CD4-positive, alpha-beta T cell (primary cell): ENCODE data around the gene MBD3L3. TPM values are rescaled to one million over a fixed set of nuclear protein-coding genes. Genes with fewer than 3 reads are reported as not detected.
A peak's percentile ranks its signal among the peaks of the same experiment; 100 is the strongest.

ENCODE experiments used
- ATAC-seq: fragments of 200-7000 bp; cut with Tn5 transposase; one replicate; pipeline ENCODE4 v1.10.0; 2022; ENCODE audit warnings: mild to moderate bottlenecking; ENCODE audit not compliant: poor library complexity
- CTCF ChIA-PET: fragments of 350-600 bp; sonication (Branson Sonifier 250); formaldehyde crosslinking; loops from one replicate; lab custom pipeline; 2021; ENCODE audit warnings: antibody characterized with exemption, inconsistent platforms; lab: Charles Lee
- POLR2A ChIA-PET: fragments of 350-600 bp; sonication (Branson Sonifier 250); formaldehyde crosslinking; loops from one replicate; lab custom pipeline; 2021; ENCODE audit warnings: antibody characterized with exemption, inconsistent platforms; lab: Charles Lee
- DNase-seq, 14 experiments: peaks; one replicate each; pipeline ENCODE4 v3.0.0-alpha.2; 2013 to 2020; ENCODE audit warnings: mixed read lengths in 2 of 14
- H3K27ac ChIP-seq, 2 donors: one replicate each; pipeline versions ENCODE4 v1.5.1 to v1.7.0; 2013; ENCODE audit warnings: low read length in 2 of 2, low read depth in 1 of 2, mild to moderate bottlenecking in 1 of 2
- H3K27me3 ChIP-seq, 2 experiments: 1 replicate in 1 of 2; 2 replicates in 1 of 2; pipeline versions ENCODE4 v1.6.1 to v1.7.0; 2013; ENCODE audit warnings: low read length in 2 of 2, control low read depth in 1 of 2, mild to moderate bottlenecking in 1 of 2, moderate library complexity in 1 of 2; ENCODE audit not compliant: insufficient read depth in 2 of 2, control insufficient read depth in 1 of 2
- H3K36me3 ChIP-seq: one replicate; pipeline ENCODE4 v1.6.1; 2013; ENCODE audit warnings: low read length, control low read depth; ENCODE audit not compliant: insufficient read depth
- H3K4me1 ChIP-seq: one replicate; pipeline ENCODE4 v1.6.1; 2013; ENCODE audit warnings: low read length, control low read depth; ENCODE audit not compliant: insufficient read depth
- H3K4me3 ChIP-seq: one replicate; pipeline ENCODE4 v1.5.1; 2013; ENCODE audit warnings: mild to moderate bottlenecking, low read length, moderate library complexity
- H3K9me3 ChIP-seq, 2 experiments: 1 replicate in 1 of 2; 2 replicates in 1 of 2; pipeline versions ENCODE4 v1.6.1 to v1.7.0; 2013; ENCODE audit warnings: low read length in 2 of 2, mild to moderate bottlenecking in 2 of 2, control low read depth in 1 of 2, moderate library complexity in 1 of 2; ENCODE audit not compliant: control insufficient read depth in 1 of 2, insufficient read depth in 1 of 2
- H3K27ac Mint-ChIP-seq: one replicate; pipeline ENCODE4 v1.8.0; 2020; ENCODE audit warnings: mixed read lengths
- H3K27me3 Mint-ChIP-seq: one replicate; pipeline ENCODE4 v1.8.0; 2021; ENCODE audit warnings: mixed read lengths
- H3K36me3 Mint-ChIP-seq: one replicate; pipeline ENCODE4 v1.8.0; 2021; ENCODE audit warnings: low read depth, mixed read lengths
- H3K4me1 Mint-ChIP-seq: one replicate; pipeline ENCODE4 v1.8.0; 2021; ENCODE audit warnings: low read depth, mixed read lengths
- H3K4me3 Mint-ChIP-seq: one replicate; pipeline ENCODE4 v1.8.0; 2020; ENCODE audit warnings: mild to moderate bottlenecking, mixed read lengths
- H3K9me3 Mint-ChIP-seq: one replicate; pipeline ENCODE4 v1.8.0; 2020; ENCODE audit warnings: mixed read lengths
- intact Hi-C, 2 experiments: fragments of 100-400 bp; cut with DNase I in 1 of 2; cut with micrococcal nuclease in 1 of 2; formaldehyde crosslinking; loops; one replicate each; pipeline versions ENCODE4 v1.15.1 to v1.9.0; 2023 to 2025; cut with DNase I, micrococcal nuclease
- total RNA-seq, 174 experiments: library from RNA in 2 of 174; stranded (reverse) in 2 of 174; gene quantifications; one replicate each; pipeline ENCODE4 v1.2.3 and lab custom pipeline; 2021 to 2026
- TF ChIP-seq, protein P1 (sequence below): fragments of 200-600 bp; IDR thresholded peaks from one replicate; pipeline ENCODE4 v1.8.0; 2022; ENCODE audit warnings: antibody characterized with exemption, mild to moderate bottlenecking

MBD3L3 gene
- total RNA-seq, 2 experiments from 2014 or later, result not detected

DNA sequence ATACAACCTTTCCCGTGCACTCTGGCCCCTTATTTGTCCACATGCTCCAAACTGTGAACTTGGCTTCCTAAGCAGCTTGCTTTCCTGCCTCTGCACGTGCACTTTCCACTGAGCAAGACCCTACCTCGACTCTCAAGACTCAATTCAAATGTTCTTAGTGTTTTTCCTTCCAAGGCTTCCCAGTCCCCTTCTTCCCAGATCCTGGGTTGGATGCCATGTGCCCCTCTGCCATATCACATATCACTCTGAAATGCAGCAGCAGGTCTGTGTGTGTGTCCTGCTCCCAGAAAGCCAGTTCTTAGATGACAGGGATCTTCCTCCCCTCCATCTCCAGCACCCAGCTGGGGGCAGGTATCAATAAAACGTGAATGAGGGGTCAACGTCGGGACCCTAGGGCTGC lies 14.1 kb upstream of the MBD3L3 start:
- ChIA-PET POLR2A (no interaction called here), CTCF (no interaction called here)
- no peak for DNase-seq
- Mint-ChIP-seq H3K27me3 (no peaks in the 10 kb centered on the region), H3K4me1 (peaks cover 25% of the 10 kb centered on the region), H3K9me3 (peaks cover 1% of the 10 kb centered on the region), H3K4me3 (peak overlapping the region; percentile 83), H3K27ac (peak overlapping the region; percentile 49), H3K36me3 (peaks cover 75% of the 10 kb centered on the region)
- H3K9me3 ChIP-seq, result peaks cover 28 to 37% of the 10 kb centered on the region in 2 experiments
- H3K27me3 ChIP-seq, result no peaks in the 10 kb centered on the region
- no peak for ATAC-seq
- intact Hi-C loops, result no loop called here
- no peak overlapping the region for H3K27ac ChIP-seq
- peaks cover 21% of the 10 kb centered on the region for H3K4me1 ChIP-seq
- TF ChIP-seq, protein P1, sequence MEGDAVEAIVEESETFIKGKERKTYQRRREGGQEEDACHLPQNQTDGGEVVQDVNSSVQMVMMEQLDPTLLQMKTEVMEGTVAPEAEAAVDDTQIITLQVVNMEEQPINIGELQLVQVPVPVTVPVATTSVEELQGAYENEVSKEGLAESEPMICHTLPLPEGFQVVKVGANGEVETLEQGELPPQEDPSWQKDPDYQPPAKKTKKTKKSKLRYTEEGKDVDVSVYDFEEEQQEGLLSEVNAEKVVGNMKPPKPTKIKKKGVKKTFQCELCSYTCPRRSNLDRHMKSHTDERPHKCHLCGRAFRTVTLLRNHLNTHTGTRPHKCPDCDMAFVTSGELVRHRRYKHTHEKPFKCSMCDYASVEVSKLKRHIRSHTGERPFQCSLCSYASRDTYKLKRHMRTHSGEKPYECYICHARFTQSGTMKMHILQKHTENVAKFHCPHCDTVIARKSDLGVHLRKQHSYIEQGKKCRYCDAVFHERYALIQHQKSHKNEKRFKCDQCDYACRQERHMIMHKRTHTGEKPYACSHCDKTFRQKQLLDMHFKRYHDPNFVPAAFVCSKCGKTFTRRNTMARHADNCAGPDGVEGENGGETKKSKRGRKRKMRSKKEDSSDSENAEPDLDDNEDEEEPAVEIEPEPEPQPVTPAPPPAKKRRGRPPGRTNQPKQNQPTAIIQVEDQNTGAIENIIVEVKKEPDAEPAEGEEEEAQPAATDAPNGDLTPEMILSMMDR, result no peak
- no peak overlapping the region for H3K4me3 ChIP-seq
- H3K36me3 ChIP-seq, result peaks cover 62% of the 10 kb centered on the region

DNA sequence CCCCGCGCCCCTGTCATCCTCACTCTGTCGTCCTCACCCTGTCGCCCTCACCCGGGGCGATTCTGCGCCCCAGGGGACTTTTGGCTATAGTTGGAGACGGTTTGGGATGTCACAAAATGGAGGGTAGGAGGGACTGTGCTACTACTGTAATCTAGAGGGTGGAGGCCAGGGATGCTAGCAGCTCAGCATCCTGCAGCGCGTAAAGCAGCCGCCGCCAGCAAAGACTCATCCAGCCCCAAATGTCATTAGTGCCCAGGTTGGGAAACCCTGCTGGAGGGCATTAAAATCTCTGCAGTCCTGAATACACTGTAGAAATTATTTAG lies 11.4 kb upstream of the MBD3L3 start:
- peak in 3 of 14 experiments; percentile 3 to 43 (median 31) for DNase-seq
- POLR2A ChIA-PET, result interaction anchor here (0.8 to 3.1 kb wide), 22 partner anchors 11 to 799 kb away, joined by 3 to 55 read pairs (median 4); partner anchors contain the start of genes ALKBH7, ARHGEF18, KHSRP and PET100
- Mint-ChIP-seq H3K36me3 (peaks cover 48% of the 10 kb centered on the region), H3K27me3 (no peaks in the 10 kb centered on the region), H3K4me1 (peaks cover 25% of the 10 kb centered on the region), H3K4me3 (peak overlapping the region; percentile 96), H3K9me3 (no peaks in the 10 kb centered on the region), H3K27ac (peak overlapping the region; percentile 91)
- Histone ChIP-seq H3K4me3 (peak overlapping the region; percentile 88), H3K27me3 (no peaks in the 10 kb centered on the region), H3K27ac (peak overlapping the region; percentile 85 to 89), H3K4me1 (peaks cover 21% of the 10 kb centered on the region), H3K36me3 (peaks cover 36% of the 10 kb centered on the region), H3K9me3 (peaks cover 2 to 11% of the 10 kb centered on the region in 2 experiments)
- TF ChIP-seq, protein P1, result no peak
- peak; percentile 18 for ATAC-seq
- intact Hi-C loops, result no loop called here
- CTCF ChIA-PET, result interaction anchor here (0.9 to 1.2 kb wide), 2 partner anchors 32 to 800 kb away, joined by 3 read pairs; no protein-coding TSS in a partner anchor

DNA sequence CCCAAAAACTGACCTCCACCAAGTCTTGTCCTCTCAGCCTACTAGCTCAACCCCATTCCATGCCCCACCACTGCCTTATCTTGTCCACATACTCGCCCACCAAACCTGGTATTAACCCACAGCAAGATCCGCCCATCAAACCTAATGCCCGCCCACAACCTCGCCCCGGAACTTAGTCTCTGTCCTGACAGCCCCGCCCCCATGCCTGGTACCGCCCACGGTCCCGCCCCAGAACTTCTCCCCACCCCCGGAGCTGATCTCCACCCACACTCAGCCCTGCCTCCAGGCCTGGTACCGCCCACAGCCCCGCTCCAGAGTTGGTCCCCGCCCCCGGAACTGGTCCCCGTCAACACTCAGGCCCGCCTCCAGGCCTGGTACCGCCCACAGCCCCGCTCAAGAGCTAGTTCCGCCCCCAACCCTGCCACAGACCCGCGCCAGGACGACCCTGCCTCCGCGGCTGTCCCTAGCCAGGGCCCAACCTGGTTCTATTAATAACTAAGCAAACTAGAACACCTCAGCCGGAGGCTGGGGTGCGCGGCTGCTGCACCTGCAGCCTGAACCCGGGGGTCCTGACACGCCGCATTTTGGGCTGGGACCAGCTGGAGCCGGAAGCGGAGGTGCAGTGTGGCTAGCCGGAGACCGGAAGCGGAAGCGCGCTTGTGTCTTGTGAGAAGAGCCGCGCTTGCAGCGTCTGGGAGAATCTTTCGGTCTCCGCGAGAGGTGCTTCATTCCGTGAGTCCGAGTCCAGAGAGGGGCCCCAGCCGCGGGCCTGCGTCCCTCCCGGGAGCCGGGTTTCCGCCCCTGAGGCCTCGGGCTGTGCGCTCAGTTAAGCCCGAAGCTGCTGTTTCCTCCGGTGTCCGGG lies 10.8 kb upstream of the MBD3L3 start, which contains the start of gene ZNF557:
Gene ZNF557, plus strand, starts transcription at position 662 of the 862 bp plus-strand sequence. CDS start 5,372 bp downstream, outside the sequence.
- Histone ChIP-seq H3K4me3 (peak within 1 kb of the TSS; percentile 88), H3K27me3 (no peaks in the 10 kb centered on the region), H3K9me3 (peaks cover 0 to 6% of the 10 kb centered on the region in 2 experiments), H3K36me3 (peaks cover 30% of the 10 kb centered on the region), H3K27ac (peak within 1 kb of the TSS; percentile 85 to 89), H3K4me1 (peaks cover 21% of the 10 kb centered on the region)
- Mint-ChIP-seq H3K4me1 (peaks cover 23% of the 10 kb centered on the region), H3K27me3 (no peaks in the 10 kb centered on the region), H3K4me3 (peak within 1 kb of the TSS; percentile 96), H3K9me3 (no peaks in the 10 kb centered on the region), H3K27ac (peak within 1 kb of the TSS; percentile 91), H3K36me3 (peaks cover 43% of the 10 kb centered on the region)
- intact Hi-C loops, result no loop called here
- ChIA-PET CTCF (interaction anchor here (0.9 to 1.2 kb wide), 3 partner anchors 33 to 800 kb away, joined by 3 read pairs; no protein-coding TSS in a partner anchor), POLR2A (interaction anchor here (0.6 to 3.1 kb wide), 32 partner anchors 11 to 1349 kb away, joined by 3 to 55 read pairs (median 4); partner anchors contain the start of genes ALKBH7, ARHGEF18, CATSPERD and GPR108)
- TF ChIP-seq, protein P1, result no peak
- peak; percentile 98 to 100 (median 99) for DNase-seq
- peak; percentile 95 for ATAC-seq
